GM21528 (cell line): ENCODE measurements around the gene BIK.
"Not testable (repeated sequence)": the region's sequence is repeated elsewhere in the genome, so short reads cannot be mapped to it uniquely, and the experiment has no call there.

Experiments used
- ATAC-seq: cut with Tn5 transposase; IDR thresholded peaks from one replicate; pipeline ENCODE4 v1.9.1; 2021; ENCODE audit warnings: mild to moderate bottlenecking, moderate library complexity; ENCODE audit not compliant: unreplicated experiment, low FRiP score

Gene BIK

DNA sequence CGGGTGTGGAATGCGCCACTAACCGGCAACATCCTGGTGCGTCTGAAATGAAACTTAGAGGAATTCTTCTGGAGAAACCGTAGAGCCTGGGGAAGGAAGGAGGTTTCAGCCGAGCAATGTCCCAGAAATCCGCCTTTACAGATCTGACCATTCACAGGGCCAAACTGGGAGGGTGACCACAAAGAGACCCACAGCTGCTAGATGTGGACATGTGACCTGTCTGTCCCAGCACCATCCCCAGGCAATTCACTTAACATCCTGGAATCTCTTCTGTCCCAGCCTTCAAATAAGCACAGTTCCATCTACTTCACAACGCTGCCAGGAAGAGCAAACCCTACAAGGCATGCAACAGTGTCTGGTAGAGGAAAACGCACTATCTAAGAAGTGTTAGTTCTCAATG is 22.9 kb downstream of the BIK start:
- no peak for ATAC-seq

DNA sequence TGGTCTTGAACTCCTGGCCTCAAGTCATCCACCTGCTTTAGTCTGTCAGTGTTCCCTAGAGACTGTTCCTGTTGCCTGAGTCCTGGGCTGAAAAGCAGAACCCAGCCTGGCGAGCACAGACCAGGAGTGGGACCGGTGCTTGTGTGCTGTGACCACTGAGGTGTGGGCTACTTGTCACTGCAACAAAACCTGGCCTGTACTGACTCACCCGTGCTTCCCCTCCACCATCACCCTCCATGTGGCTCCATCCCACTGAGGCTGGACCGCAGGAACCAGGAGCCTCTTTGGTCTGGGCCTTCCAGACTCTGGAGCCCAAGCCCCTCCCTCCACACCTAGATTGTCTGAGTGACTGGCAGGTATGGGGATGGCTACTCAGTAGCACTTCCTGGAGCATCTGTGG is 24.0 kb downstream of the BIK start:
- ATAC-seq = no peak

DNA sequence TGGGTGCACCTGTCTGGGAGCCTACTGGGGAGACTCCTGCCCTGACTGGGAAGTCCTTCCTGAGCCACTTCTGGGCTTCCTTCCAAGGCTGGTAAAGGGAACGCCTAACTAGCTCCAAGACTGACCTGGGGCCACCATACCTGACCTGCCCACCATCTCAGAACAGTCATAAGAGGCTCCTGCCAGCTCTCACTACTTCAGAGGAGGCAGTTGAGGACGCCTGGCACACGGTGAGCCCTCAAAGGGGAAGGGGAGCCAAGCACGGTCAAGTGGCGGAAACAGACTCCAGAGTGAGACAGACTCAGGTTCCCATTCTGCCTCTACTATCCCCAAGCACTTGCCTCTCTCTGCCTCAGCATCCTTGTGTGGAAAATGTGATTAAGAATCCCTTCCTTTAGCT is 25.0 kb downstream of the BIK start:
- no peak for ATAC-seq

DNA sequence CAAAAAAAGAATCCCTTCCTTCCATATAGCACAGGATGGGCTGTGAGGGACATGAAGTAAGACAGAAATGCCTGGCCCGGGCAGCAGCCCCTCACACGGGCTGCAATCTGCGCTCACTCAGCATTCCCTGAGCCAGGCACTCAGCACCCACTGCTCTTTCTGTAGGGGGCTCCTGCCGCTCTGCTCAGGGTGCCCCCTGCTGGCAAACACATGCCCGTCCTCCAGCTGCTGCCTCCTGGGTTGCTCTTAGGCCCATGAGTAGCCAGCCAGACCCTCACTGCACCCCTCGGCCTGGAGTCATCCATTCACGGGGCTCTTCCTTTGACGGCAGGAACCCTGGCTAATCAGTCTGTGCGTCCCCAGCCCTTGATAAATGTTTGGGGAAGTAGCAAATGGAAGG is 25.7 kb downstream of the BIK start:
- no peak for ATAC-seq

DNA sequence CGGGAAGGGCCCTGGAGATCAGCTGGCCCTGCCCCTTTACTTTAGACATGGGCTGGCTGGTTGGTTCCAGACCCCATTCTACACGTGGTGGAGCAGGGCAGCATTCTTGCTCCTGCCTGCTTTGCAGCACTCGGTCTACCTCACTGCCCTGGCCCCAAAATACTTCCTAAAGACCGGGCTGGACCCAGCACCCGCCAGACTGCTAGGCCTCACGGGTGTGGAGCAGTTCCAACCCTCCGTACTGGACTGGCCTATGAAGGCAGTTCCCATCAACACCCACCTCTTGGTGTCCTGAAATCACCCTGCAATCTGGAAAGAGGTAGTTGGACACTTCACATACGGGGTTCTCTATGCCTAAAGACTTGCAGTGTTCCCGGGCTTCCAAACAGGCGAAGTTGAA is 26.3 kb downstream of the BIK start:
- no peak for ATAC-seq

DNA sequence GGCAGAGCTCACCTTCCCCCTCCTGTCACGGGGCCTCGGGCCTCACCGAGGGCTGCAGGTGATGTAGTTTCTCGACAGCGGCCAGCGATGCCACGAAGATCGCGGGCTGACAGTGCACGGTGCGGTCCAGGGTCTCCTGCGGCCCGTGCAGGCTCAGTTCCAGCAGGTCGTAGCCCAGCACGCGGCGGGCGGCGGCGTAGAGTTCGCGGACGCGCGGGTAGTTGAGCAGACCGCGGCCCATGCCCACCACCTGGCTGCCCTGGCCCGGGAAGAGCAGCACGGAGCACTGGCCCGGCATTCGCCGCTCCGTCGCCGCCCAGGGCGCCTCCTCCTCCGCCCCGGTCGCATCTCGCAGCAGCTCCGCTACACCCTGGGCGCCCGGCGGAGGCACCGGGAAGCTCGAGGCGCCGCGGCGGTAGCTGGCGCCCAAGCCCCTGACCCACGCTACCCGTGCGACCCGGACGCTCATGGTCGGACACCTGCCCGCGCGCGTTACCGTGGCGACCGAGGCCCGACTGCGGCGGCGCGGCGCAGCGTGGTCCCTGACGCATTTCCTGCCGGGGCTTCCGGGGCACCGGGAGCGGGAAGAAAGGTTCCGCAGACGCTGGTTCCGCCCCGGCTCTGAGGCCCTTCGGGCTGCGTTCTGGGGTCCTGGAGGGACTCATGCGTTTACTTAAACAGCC is 32.5 kb downstream of the BIK start, which contains the start of gene MCAT:
MCAT (minus strand) TSS at position 519 of the 683 bp plus-strand sequence; CDS start at position 469, 50 bp downstream.
- peak; percentile 68 for ATAC-seq

DNA sequence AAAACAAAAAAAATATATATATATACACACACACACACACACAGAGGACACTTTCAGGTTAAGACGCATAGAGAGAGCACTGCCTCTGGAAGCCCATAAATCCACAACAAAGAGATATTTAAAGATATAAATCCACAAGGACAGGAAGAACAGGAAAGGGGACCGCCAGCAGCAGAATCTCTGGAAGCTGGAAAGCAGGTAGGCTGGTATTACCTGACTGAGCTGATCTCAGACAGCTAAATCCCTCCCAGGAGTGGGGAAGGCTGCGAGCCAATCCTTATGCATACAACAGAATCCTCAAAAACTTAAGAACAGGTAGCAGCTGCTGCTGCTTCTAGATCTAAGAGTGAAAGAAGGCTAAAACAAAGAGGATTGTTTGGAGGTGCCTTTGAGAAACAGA is 34.4 kb downstream of the BIK start:
- no peak for ATAC-seq

DNA sequence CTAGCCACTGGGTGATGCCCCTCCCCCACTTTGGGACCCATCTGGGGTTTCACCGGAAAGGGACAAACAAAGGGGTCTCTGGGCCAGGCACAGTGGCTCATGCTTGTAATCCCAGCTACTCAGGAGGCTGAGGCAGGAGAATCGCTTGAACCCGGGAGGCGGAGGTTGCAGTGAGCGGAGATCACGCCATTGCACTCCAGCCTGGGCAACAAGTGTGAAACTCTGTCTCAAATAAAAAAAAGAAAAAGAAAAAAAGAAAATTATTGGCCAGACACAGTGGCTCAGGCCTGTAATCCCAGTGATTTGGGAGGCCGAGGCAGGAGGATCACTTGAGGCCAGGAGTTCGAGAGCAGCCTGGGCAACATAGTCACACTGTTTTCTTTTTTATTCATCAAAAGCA is 34.8 kb downstream of the BIK start:
- not testable (repeated sequence) for ATAC-seq

DNA sequence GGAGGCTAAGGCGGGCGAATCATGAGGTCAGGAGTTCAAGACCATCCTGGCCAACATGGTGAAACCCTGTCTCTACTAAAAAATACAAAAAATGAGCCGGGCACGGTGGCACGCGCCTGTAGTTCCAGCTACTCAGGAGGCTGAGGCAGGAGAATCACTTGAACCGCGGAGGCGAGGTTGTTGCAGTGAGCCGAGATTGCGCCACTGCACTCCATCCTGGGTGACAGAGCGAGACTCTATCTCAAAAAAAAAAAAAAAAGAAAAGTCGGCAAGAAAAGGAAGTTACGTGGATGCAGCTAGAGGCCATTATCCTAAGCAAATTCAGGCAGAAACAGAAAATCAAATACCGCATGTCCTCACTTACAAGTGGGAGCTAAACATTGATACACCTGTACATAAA is 35.8 kb downstream of the BIK start:
- ATAC-seq = not testable (repeated sequence)

DNA sequence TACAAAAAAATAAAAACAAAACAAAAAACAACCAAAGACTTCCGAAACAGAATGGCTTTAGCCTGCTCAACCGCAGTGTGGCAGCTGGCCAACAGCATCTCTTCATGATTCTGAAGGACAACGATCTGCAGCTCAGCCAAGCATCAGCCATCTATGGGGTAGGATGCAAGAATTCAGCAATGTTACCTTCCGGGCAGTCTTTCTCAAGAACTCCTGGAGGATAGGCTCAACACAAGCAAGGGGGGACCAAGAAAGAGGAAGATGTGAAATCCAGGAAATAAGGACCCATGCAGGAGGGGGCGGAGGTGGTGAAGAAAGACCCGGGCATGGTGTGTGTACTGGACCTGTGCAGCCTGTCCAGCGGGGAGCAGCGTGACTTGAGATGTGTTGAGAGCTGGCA is 37.3 kb downstream of the BIK start:
- no peak for ATAC-seq

DNA sequence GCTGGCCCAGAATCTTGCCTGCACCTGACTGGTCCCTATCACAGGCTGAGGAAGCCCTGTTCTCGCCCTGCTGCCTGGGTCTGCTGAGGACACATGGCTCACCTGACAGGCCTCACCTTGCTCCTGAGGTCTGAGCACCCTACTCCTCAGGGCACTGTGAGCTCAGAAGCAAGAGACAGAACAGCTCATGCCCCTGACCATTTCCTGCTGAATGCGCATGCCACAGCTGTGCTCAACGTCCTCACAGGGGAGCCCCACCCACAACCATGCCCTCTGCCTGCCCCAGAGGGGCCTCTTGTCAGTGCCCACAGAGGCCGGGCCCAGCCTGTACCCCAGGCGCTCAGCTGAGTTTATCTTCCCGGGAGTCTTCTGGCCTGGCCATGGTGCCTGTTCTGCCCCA is 38.0 kb downstream of the BIK start:
- ATAC-seq = no peak

DNA sequence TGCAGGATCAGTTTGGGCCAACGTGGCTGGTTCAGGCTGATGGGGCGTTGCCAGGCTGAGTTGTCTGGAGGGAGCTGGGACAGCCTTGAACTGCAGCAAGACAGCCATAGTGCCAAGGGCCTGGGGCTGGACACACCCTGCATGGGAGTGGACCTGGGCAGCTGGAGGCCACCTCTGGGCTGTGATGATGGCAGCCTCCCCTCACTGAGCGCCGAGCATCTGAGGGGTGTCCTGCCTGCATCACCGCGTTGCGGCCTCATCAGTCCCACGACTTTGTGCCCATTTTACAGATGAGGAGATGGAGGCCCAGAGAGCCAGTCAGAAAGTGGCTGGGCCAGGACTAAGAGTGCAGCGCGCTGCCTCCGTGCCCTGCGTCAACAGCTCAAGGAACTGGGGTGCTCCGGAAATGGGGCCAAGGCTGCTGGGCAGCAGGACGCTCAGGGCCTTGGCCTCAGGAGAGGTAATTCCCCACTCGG is 40.2 kb downstream of the BIK start:
- no peak for ATAC-seq

DNA sequence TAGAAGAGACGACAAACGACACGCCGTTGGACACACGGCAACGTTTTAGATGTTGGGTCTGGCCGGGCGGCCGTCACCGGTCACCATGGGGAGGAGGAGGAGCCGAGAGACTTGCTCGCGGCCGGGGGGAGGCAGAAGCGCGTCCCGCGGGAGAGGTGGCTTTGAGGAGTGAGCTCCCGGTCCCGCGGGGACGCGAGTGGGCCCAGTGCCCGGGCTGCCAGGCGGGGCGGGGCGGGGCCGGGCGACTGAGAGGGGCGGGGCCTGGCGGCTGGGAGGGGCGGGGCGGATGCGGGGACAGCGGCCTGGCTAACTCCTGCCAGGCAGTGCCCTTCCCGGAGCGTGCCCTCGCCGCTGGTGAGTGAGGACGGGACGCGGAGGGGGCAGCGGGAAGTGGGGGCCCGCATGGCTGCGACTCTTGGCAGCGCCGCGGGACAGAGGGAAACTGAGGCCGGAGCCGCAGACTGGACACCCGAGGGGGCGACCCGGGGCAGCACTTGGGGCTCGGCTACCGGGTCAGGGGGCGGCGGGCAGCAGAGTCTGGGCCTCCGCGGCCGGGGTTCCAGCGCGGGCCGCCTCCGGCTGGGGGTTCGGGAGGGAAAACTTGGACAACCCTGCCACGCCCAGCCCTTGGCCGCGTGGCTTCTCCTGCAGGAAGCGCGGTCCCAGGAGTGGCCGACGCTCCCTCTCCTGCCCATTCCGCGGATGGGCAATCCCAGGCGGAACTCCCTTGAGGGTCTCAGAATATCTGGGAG is 40.9 kb downstream of the BIK start, which contains the start of gene TSPO:
TSPO (plus strand) TSS at position 309 of the 752 bp plus-strand sequence. CDS start 7,680 bp downstream, outside the sequence.
- ATAC-seq = no peak

DNA sequence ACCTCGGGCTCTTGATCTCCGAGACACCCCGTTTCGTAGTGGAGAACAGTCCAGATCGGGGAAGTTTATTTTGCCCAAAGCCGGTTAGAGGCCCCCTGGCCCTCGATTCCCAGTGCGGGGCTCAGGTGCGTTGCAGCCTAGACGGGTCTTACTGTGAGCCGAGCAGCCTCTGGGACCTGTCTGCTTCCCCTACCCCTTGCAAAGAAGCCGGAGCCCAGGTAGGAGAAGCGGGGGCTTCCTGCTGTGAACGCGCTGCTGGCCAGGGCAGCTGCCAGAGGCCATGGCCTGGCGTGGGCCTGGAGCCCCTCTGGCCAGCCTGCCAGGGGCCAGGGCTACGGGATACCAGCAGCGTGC is 41.4 kb downstream of the BIK start:
- ATAC-seq = no peak

DNA sequence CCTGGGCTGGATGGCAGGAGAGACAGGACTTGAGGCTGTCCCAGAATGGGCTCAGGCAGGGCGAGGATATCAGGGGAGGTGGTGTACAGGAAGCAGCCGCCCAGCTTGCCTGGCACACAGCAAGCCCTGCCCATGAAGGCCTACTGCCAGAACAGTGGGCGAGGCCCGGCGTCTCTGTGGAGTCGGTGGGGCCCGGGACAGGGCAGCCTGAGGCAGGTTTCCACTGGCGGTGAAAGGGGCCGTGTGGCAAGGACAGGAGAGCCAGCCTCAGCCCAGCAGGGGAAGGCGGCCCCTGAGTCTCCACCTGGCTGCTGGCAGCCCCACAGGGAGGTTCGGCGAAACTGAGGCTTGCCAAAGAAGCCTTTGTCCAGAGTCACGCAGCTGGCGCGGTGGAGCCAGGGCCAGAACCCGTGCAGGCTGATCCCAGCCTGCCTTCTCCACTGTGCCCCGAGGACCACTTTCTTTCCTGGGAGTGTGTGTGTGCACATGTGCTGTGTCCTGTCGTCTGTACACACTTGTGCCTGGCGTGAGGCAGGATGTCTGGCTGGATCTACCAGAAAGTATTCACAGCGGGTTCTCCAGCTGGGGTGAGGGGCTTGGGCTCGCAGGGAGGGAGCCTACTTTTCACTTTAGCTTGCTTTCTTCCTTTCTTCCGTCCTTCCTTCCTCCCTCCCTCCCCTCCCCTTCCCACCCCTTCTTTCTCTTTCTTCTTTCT is 42.0 kb downstream of the BIK start:
- no peak for ATAC-seq

DNA sequence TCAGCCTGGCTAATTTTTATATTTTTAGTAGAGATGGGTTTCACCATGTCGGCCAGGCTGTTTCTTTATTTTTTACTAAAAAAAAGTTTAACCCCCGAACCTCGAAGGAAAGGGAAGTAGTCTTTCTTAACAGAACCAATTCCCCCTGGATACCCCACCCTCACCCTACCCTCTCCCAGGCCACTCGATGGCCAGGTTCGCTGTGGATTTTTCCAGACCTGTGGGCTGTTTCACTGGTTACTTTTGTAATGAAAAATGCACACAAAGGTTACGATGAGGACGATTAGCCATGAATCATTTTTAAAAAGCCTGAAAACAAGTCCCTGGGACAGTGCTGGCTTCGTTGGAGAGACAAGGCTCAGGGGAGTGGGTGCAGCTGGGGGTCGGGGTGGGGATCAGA is 43.3 kb downstream of the BIK start:
- no peak for ATAC-seq

DNA sequence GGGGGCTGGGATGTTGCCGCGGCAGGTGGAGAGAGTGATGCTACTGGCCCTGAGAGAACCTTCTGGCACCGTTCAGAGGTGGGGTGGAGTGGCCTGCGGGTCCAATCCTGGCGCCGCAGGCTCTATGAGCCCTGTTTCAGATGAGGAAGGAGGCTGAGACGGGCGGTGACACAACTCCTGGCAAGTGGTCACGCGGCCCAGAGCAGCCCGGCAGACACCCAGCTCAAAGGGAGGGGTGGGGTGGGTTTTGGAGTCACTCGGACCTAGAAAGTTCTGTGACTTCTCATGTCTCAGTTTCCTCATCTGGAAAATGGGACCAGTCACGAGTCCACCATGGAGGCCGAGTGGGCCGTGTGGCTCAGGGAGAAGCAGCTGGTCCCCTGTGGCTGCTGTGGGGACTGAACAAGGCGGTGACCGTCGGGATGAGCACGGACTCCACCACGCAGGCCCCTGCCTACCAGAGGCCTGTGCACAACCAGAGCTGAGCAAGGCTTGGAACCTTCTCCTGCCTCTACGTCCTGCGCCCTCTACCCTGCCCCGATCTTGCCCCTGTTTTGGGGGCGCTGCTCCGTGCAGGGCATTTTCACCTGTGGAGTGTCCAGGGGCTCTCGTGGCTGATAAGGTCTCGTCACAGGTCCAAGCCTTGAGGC is 44.5 kb downstream of the BIK start:
- ATAC-seq = no peak

DNA sequence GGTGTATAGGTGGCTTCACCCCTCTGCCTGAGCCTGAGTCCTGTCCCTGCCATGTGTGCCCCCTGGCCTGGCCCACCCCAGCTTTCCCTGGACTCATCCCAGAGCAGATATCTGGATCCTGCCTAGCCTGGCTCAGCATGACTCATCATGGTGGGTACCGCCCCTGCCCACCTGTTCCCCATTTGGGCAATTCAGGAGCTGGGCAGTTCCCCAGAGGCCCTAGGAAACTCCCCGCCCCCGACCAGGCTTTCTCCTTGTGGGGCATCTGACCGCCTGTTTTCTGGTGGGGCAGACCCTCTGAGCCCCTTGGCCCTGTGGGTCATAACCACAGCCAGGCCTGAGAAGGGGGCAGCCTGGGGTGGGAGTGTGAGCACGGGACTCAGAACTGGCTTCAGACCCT is 45.2 kb downstream of the BIK start:
- no peak for ATAC-seq

DNA sequence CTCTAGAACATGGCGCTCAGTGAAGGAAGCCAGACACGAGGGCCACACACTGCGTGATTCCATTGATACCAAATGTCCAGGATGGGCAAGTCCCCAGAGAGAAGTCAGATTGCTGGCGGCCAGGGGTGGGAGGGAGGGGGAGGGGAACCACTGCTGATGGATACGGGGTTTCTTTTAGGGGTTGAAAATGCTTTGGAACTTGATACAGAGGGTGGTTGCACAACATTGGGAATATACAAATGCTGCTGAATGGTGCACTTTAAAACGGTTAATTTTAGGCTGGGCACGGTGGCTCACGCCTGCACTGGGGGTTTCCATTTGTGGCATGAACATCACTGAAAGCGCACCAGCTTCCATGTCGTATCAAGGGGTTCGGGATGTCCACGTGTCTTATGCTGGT is 45.9 kb downstream of the BIK start:
- no peak for ATAC-seq

DNA sequence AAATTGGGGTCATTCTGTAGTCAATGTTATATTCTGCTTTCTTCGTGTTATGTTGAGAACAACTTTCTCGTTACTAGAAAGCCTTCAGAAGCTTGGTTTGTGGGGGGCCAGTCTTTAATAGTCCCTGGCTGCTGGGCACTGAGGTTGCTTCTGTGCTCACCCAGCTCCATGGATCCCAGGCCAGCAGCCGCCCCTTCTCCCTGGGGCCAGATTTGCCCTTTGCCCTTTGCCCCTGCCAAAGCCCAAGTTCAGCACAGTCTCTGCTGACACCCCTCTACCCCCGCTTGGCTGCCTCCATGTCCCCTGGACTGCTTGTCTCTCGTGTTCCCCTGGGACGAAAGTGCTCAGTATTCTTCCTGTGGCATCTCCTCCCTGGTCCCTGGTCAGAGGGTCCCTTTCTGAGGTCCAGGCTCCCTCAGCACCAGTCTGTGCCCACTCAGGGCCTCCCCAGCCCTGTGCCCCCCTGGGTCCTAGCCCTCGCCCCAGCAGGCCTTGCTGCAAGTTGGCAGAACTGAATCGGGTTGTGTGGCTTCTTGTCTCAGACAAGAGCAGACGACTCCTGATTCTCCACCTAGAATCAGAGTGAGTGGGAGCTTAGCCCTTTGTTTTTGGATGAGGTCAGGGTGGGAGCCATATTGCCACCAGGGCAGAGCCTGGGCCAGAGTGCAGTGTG is 47.5 kb downstream of the BIK start:
- no peak for ATAC-seq
